Measurements from ENCODE around the gene SNAPC2.

GRCh38 chr19:7901337-7901736, 18.8 kb upstream of the SNAPC2 start:
- TF ChIP-seq SMC3 (IDR thresholded peaks at IDR 0.05; ENCODE audit: low read length) (no peak), TAF15 (IDR thresholded peaks at IDR 0.05; ENCODE audit: low read depth, low read length, poor library complexity, severe bottlenecking) (no peak), MAX (IDR thresholded peaks at IDR 0.05) (no peak), ZNF275 (CRISPR knock-in tag; IDR thresholded peaks at IDR 0.05; ENCODE audit: borderline replicate concordance) (no peak), TCF7L2 (IDR thresholded peaks at IDR 0.05; ENCODE audit: low read depth, low read length) (no peak), KLF9 (CRISPR knock-in tag; IDR thresholded peaks at IDR 0.05; ENCODE audit: low read depth) (no peak), ZNF296 (CRISPR knock-in tag; conservative IDR thresholded peaks at IDR 0.05) (no peak), REST (IDR thresholded peaks at IDR 0.05; ENCODE audit: borderline replicate concordance in 1 of 2, low read depth in 1 of 2, low read length in 2 of 2) (no peak), CHCHD3 (CRISPR knock-in tag; IDR thresholded peaks at IDR 0.05) (no peak), GATAD2A (CRISPR knock-in tag; IDR thresholded peaks at IDR 0.05) (no peak)
